HG03575 (cell line): Measurements from ENCODE around the gene ATP1A1.

Source experiments
- ATAC-seq: cut with Tn5 transposase; IDR thresholded peaks from one replicate; pipeline ENCODE4 v1.9.1; 2021; ENCODE audit not compliant: unreplicated experiment, insufficient number of reproducible peaks, low FRiP score; ENCODE audit errors: extremely low read depth

Gene ATP1A1

GRCh38 chr1:116405241-116406135 is 32.4 kb downstream of the ATP1A1 start:
- ATAC-seq: no peak

GRCh38 chr1:116407033-116407432 is 34.0 kb downstream of the ATP1A1 start:
- no peak for ATAC-seq

GRCh38 chr1:116408193-116408592 is 35.1 kb downstream of the ATP1A1 start:
- no peak for ATAC-seq

GRCh38 chr1:116408803-116409720 is 36.0 kb downstream of the ATP1A1 start:
- ATAC-seq: no peak

GRCh38 chr1:116409751-116410191 is 36.7 kb downstream of the ATP1A1 start:
- ATAC-seq: no peak

GRCh38 chr1:116411784-116412479 is 38.9 kb downstream of the ATP1A1 start:
- ATAC-seq: no peak

GRCh38 chr1:116412480-116412798 is 39.4 kb downstream of the ATP1A1 start:
- no peak for ATAC-seq

- ATAC-seq: no peak
These were observed 39.9 kb downstream of the ATP1A1 start for GRCh38 chr1:116412898-116413297.

GRCh38 chr1:116413414-116413813 is 40.4 kb downstream of the ATP1A1 start:
- ATAC-seq: no peak

- ATAC-seq: no peak
These were observed 41.3 kb downstream of the ATP1A1 start for GRCh38 chr1:116414364-116414763.

- ATAC-seq: no peak
These were observed 42.2 kb downstream of the ATP1A1 start for GRCh38 chr1:116415200-116415698.

GRCh38 chr1:116415699-116416533 is 42.9 kb downstream of the ATP1A1 start:
- no peak for ATAC-seq

- ATAC-seq: no peak
These were observed 43.9 kb downstream of the ATP1A1 start for GRCh38 chr1:116416854-116417513.

GRCh38 chr1:116417678-116418077 is 44.6 kb downstream of the ATP1A1 start:
- no peak for ATAC-seq

- no peak for ATAC-seq
These were observed 45.2 kb downstream of the ATP1A1 start for GRCh38 chr1:116418091-116418830.

- no peak for ATAC-seq
These were observed 47.6 kb downstream of the ATP1A1 start for GRCh38 chr1:116420417-116421200.
